HepG2 (cell line): ENCODE results near the gene TM4SF18. TPM values are rescaled to one million over a fixed set of nuclear protein-coding genes. Genes with fewer than 3 reads are reported as not detected.

Experiments
- CAMTA2 ChIP-seq: sonication (generic); formaldehyde crosslinking; IDR thresholded peaks from 2 replicates; pipeline ENCODE4 v1.4.0; 2020; ENCODE audit warnings: mild to moderate bottlenecking, missing genetic modification reagents, borderline replicate concordance
- PHF21A ChIP-seq: sonication (generic); formaldehyde crosslinking; IDR thresholded peaks from 2 replicates; pipeline ENCODE4 v1.5.0; 2020; ENCODE audit warnings: mild to moderate bottlenecking, missing genetic modification reagents
- POLR2AphosphoS5 ChIP-seq: IDR thresholded peaks from 2 replicates; pipeline ENCODE4 v1.6.1; 2012; ENCODE audit warnings: low read depth, low read length
- PRDM10 ChIP-seq: sonication (generic); formaldehyde crosslinking; IDR thresholded peaks from 2 replicates; pipeline ENCODE4 v1.4.0; 2020; ENCODE audit warnings: low read depth, missing genetic modification reagents
- RFX5 ChIP-seq: IDR thresholded peaks from 2 replicates; pipeline ENCODE4 v1.6.1; 2011; ENCODE audit warnings: low read depth, low read length, improper control_type of control experiment
- TBL1XR1 ChIP-seq: fragments of 150-350 bp; IDR thresholded peaks from 2 replicates; pipeline ENCODE4 v1.6.1; 2014; ENCODE audit warnings: borderline replicate concordance, low read length; ENCODE audit not compliant: partially characterized antibody
- YEATS4 ChIP-seq: sonication (generic); formaldehyde crosslinking; IDR thresholded peaks from 2 replicates; pipeline ENCODE4 v1.4.0; 2020; ENCODE audit warnings: missing genetic modification reagents, borderline replicate concordance
- ZC3H4 ChIP-seq: sonication (generic); formaldehyde crosslinking; IDR thresholded peaks from 2 replicates; pipeline ENCODE4 v1.4.0; 2020; ENCODE audit warnings: missing genetic modification reagents, borderline replicate concordance
- ZFP36 ChIP-seq: fragments of 150-350 bp; IDR thresholded peaks from 2 replicates; pipeline ENCODE4 v1.6.1; 2018; ENCODE audit warnings: borderline replicate concordance, low read length, low read depth; ENCODE audit not compliant: partially characterized antibody
- ZNF460 ChIP-seq: sonication (generic); formaldehyde crosslinking; IDR thresholded peaks from 2 replicates; pipeline ENCODE4 v1.5.1; 2020; ENCODE audit warnings: missing genetic modification reagents, mild to moderate bottlenecking, borderline replicate concordance
- ZNF557 ChIP-seq: sonication (generic); formaldehyde crosslinking; IDR thresholded peaks from 2 replicates; pipeline ENCODE4 v1.4.0; 2020; ENCODE audit warnings: missing genetic modification reagents
- ZNF614 ChIP-seq: IDR thresholded peaks from 2 replicates; pipeline ENCODE4 v1.6.1; 2018; ENCODE audit warnings: missing biosample characterization, missing genetic modification reagents, inconsistent platforms, borderline replicate concordance
- ZNF615 ChIP-seq: sonication (generic); formaldehyde crosslinking; IDR thresholded peaks from 2 replicates; pipeline ENCODE4 v1.5.0; 2020; ENCODE audit warnings: mild to moderate bottlenecking, missing genetic modification reagents, borderline replicate concordance
- ZNF672 ChIP-seq: sonication (generic); formaldehyde crosslinking; IDR thresholded peaks from 2 replicates; pipeline ENCODE4 v1.8.1; 2022; ENCODE audit warnings: missing genetic modification reagents
- ZNF891 ChIP-seq: sonication (generic); formaldehyde crosslinking; IDR thresholded peaks from 2 replicates; pipeline ENCODE4 v1.5.0; 2020; ENCODE audit warnings: mild to moderate bottlenecking, missing genetic modification reagents
- polyA plus RNA-seq, 8 experiments: library from polyadenylated mRNA; depleted of rRNA in 3 of 8; stranded (reverse) in 7 of 8; unstranded in 1 of 8; fragments of >200 nt; fragmentation: Illumina TruSeq in 4 of 8; extraction: Trizol in 4 of 8; gene quantifications; 2 replicates each; pipeline versions ENCODE4 v1.2.1 to v1.2.3, GENCODE V29; 2011 to 2016; ENCODE audit warnings: low read depth in 4 of 8, missing spikeins in 1 of 8, mixed read lengths in 1 of 8; ENCODE audit not compliant: insufficient read depth in 1 of 8
- total RNA-seq, 5 experiments: library from RNA; depleted of rRNA; stranded (reverse); fragments of >200 nt; fragmentation: Illumina TruSeq; extraction: Trizol; gene quantifications; 2 replicates each; pipeline ENCODE4 v1.2.3, GENCODE V29; 2016; ENCODE audit warnings: low read depth in 1 of 5
- TF ChIP-seq, protein P1 (sequence below): sonication (generic); formaldehyde crosslinking; IDR thresholded peaks from 2 replicates; pipeline ENCODE4 v1.4.0; 2020; ENCODE audit warnings: low read depth, mild to moderate bottlenecking, missing genetic modification reagents
- TF ChIP-seq, protein P2 (sequence below): sonication (generic); formaldehyde crosslinking; conservative IDR thresholded peaks from 2 replicates; pipeline ENCODE4 v1.4.0; 2020; ENCODE audit warnings: mild to moderate bottlenecking, missing genetic modification reagents, moderate library complexity
- TF ChIP-seq, protein P3 (sequence below): sonication (generic); formaldehyde crosslinking; IDR thresholded peaks from 2 replicates; pipeline ENCODE4 v1.4.0; 2020; ENCODE audit warnings: missing genetic modification reagents

The TM4SF18 gene
- total and polyA plus RNA-seq, 2 of the 13 experiments (the other 11 are each of a cell fraction or from before 2014, with no cell fraction given) = 0.15 TPM; not detected in 1

DNA sequence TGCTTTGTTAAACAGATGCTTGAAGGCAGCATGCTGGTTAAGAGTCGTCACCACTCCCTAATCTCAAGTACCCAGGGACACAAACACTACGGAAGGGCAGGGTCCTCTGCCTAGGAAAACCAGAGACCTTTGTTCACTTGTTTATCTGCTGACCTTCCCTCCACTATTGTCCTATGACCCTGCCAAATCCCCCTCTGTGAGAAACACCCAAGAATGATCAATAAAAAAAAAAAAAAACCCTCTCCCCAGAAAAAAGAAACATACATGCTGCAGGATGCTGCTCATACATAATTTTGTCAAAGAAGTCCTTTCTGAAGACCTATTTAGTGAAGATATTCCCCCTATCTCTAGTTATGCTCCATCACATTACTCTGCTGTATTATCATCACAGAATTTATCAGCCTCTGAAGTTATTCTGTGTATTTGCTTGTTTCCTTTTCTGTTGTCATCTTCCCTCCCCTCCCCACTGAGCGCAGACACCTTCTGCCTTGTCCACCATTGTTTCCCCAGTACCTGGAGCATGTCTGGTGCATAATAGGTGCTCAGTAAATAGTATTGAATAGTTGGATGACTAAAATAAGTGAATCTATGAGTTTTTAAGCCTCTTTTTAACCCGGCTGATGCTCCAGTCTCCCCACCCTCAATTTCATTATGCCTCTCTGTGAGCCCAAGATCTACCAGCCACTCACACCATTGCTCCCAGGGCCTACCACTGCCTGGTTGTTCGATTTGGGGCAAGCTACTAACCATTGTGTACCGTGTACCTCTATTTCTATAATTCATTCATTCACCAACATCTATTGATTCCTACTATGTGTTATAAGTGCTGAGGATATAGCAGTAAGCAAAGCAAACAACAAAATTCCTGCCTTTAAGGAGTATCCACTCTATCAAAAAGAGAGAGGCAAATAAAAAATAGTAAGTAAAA, 48.0 kb upstream of the TM4SF18 start (continued):
- no peak for TF ChIP-seq PRDM10 (CRISPR knock-in tag)
- TF ChIP-seq, protein P1, sequence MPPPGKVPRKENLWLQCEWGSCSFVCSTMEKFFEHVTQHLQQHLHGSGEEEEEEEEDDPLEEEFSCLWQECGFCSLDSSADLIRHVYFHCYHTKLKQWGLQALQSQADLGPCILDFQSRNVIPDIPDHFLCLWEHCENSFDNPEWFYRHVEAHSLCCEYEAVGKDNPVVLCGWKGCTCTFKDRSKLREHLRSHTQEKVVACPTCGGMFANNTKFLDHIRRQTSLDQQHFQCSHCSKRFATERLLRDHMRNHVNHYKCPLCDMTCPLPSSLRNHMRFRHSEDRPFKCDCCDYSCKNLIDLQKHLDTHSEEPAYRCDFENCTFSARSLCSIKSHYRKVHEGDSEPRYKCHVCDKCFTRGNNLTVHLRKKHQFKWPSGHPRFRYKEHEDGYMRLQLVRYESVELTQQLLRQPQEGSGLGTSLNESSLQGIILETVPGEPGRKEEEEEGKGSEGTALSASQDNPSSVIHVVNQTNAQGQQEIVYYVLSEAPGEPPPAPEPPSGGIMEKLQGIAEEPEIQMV = no peak
- TF ChIP-seq POLR2AphosphoS5 = no peak
- TF ChIP-seq TBL1XR1 = no peak
- TF ChIP-seq, protein P2, sequence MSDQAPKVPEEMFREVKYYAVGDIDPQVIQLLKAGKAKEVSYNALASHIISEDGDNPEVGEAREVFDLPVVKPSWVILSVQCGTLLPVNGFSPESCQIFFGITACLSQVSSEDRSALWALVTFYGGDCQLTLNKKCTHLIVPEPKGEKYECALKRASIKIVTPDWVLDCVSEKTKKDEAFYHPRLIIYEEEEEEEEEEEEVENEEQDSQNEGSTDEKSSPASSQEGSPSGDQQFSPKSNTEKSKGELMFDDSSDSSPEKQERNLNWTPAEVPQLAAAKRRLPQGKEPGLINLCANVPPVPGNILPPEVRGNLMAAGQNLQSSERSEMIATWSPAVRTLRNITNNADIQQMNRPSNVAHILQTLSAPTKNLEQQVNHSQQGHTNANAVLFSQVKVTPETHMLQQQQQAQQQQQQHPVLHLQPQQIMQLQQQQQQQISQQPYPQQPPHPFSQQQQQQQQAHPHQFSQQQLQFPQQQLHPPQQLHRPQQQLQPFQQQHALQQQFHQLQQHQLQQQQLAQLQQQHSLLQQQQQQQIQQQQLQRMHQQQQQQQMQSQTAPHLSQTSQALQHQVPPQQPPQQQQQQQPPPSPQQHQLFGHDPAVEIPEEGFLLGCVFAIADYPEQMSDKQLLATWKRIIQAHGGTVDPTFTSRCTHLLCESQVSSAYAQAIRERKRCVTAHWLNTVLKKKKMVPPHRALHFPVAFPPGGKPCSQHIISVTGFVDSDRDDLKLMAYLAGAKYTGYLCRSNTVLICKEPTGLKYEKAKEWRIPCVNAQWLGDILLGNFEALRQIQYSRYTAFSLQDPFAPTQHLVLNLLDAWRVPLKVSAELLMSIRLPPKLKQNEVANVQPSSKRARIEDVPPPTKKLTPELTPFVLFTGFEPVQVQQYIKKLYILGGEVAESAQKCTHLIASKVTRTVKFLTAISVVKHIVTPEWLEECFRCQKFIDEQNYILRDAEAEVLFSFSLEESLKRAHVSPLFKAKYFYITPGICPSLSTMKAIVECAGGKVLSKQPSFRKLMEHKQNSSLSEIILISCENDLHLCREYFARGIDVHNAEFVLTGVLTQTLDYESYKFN (CRISPR knock-in tag) = peak; percentile 78
- no peak for TF ChIP-seq ZNF614 (CRISPR knock-in tag)
- no peak for TF ChIP-seq ZNF460 (CRISPR knock-in tag)
- TF ChIP-seq, protein P3, sequence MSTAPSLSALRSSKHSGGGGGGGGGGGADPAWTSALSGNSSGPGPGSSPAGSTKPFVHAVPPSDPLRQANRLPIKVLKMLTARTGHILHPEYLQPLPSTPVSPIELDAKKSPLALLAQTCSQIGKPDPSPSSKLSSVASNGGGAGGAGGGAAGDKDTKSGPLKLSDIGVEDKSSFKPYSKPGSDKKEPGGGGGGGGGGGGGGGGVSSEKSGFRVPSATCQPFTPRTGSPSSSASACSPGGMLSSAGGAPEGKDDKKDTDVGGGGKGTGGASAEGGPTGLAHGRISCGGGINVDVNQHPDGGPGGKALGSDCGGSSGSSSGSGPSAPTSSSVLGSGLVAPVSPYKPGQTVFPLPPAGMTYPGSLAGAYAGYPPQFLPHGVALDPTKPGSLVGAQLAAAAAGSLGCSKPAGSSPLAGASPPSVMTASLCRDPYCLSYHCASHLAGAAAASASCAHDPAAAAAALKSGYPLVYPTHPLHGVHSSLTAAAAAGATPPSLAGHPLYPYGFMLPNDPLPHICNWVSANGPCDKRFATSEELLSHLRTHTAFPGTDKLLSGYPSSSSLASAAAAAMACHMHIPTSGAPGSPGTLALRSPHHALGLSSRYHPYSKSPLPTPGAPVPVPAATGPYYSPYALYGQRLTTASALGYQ (CRISPR knock-in tag) = 0 out of 2 replicates have a peak, but pooled peaks have one; percentile 29
- no peak for TF ChIP-seq PHF21A (CRISPR knock-in tag)
- no peak for TF ChIP-seq YEATS4 (CRISPR knock-in tag)
- TF ChIP-seq RFX5 = no peak
- no peak for TF ChIP-seq ZFP36
- TF ChIP-seq CAMTA2 (CRISPR knock-in tag) = no peak
- no peak for TF ChIP-seq ZNF557
- TF ChIP-seq ZC3H4 (CRISPR knock-in tag) = no peak
- no peak for TF ChIP-seq ZNF615 (CRISPR knock-in tag)
- no peak for TF ChIP-seq ZNF672 (CRISPR knock-in tag)
- TF ChIP-seq ZNF891 = no peak
